SK-N-SH treated with all-trans-retinoic acid at 6 μM for 48 hours (cell line): ENCODE data around the gene C13orf42.

Experiments used
- ATAC-seq: fragments of 200-7000 bp; cut with Tn5 transposase; 3 replicates; pipeline ENCODE4 v1.9.1; 2020; ENCODE audit warnings: mild to moderate bottlenecking, moderate library complexity
- BACH2 ChIP-seq: fragments of 250-450 bp; sonication (Bioruptor Pico); IDR thresholded peaks from 2 replicates; pipeline ENCODE4 v1.9.0; 2021; ENCODE audit warnings: mild to moderate bottlenecking, borderline replicate concordance
- CREB5 ChIP-seq: fragments of 250-450 bp; sonication (Bioruptor Pico); IDR thresholded peaks from 2 replicates; pipeline ENCODE4 v1.5.1; 2020; ENCODE audit warnings: low read depth, mild to moderate bottlenecking, moderate library complexity
- CSRNP3 ChIP-seq: fragments of 250-450 bp; sonication (Bioruptor Pico); IDR thresholded peaks from 2 replicates; pipeline ENCODE4 v1.5.1; 2021; ENCODE audit warnings: mild to moderate bottlenecking, moderate library complexity
- ESRRG ChIP-seq: fragments of 250-450 bp; sonication (Bioruptor Pico); IDR thresholded peaks from 2 replicates; pipeline ENCODE4 v1.6.1; 2021; ENCODE audit warnings: mild to moderate bottlenecking
- GLIS3 ChIP-seq: fragments of 250-450 bp; sonication (Bioruptor Pico); IDR thresholded peaks from 2 replicates; pipeline ENCODE4 v1.5.0; 2020; ENCODE audit warnings: mild to moderate bottlenecking, moderate library complexity
- ISL1 ChIP-seq: fragments of 250-450 bp; sonication (Bioruptor Pico); IDR thresholded peaks from 2 replicates; pipeline ENCODE4 v2.1.2; 2022; ENCODE audit warnings: mild to moderate bottlenecking, moderate library complexity
- PATZ1 ChIP-seq: fragments of 250-450 bp; sonication (Bioruptor Pico); IDR thresholded peaks from 2 replicates; pipeline ENCODE4 v1.8.0; 2020; ENCODE audit warnings: mild to moderate bottlenecking, moderate library complexity, borderline replicate concordance
- POU6F1 ChIP-seq: fragments of 250-450 bp; sonication (Bioruptor Pico); IDR thresholded peaks from 2 replicates; pipeline ENCODE4 v1.8.0; 2021; ENCODE audit warnings: low read depth, mild to moderate bottlenecking, moderate library complexity, borderline replicate concordance
- PPARA ChIP-seq: fragments of 250-450 bp; sonication (Bioruptor Pico); IDR thresholded peaks from 2 replicates; pipeline ENCODE4 v1.5.0; 2020; ENCODE audit warnings: mild to moderate bottlenecking, borderline replicate concordance
- SNAI2 ChIP-seq: fragments of 250-450 bp; sonication (Bioruptor Pico); IDR thresholded peaks from 2 replicates; pipeline ENCODE4 v1.5.0; 2020; ENCODE audit warnings: mild to moderate bottlenecking, moderate library complexity
- TCF4 ChIP-seq: fragments of 250-450 bp; sonication (Bioruptor Pico); IDR thresholded peaks from 2 replicates; pipeline ENCODE4 v1.8.0; 2021; ENCODE audit warnings: mild to moderate bottlenecking, moderate library complexity, borderline replicate concordance
- TOX ChIP-seq: fragments of 250-450 bp; sonication (Bioruptor Pico); IDR thresholded peaks from 2 replicates; pipeline ENCODE4 v1.8.0; 2021; ENCODE audit warnings: mild to moderate bottlenecking, moderate library complexity, borderline replicate concordance
- ZC3H10 ChIP-seq: fragments of 250-450 bp; sonication (Bioruptor Pico); IDR thresholded peaks from 2 replicates; pipeline ENCODE4 v1.5.1; 2021; ENCODE audit warnings: mild to moderate bottlenecking, moderate library complexity
- ZFP3 ChIP-seq: fragments of 250-450 bp; sonication (Bioruptor Pico); IDR thresholded peaks from 2 replicates; pipeline ENCODE4 v1.5.0; 2020; ENCODE audit warnings: mild to moderate bottlenecking, moderate library complexity
- ZFP30 ChIP-seq: fragments of 450-650 bp; formaldehyde crosslinking; IDR thresholded peaks from 2 replicates; pipeline ENCODE4 v1.5.0; 2022; ENCODE audit warnings: mild to moderate bottlenecking, moderate library complexity
- ZNF565 ChIP-seq: fragments of 450-650 bp; formaldehyde crosslinking; conservative IDR thresholded peaks from 2 replicates; pipeline ENCODE4 v1.5.0; 2020; ENCODE audit warnings: low read depth, mild to moderate bottlenecking, moderate library complexity
- ZNF70 ChIP-seq: fragments of 450-650 bp; formaldehyde crosslinking; IDR thresholded peaks from 2 replicates; pipeline ENCODE4 v1.5.0; 2020; ENCODE audit warnings: mild to moderate bottlenecking, moderate library complexity
- ZNF8 ChIP-seq: fragments of 450-650 bp; formaldehyde crosslinking; IDR thresholded peaks from 2 replicates; pipeline ENCODE4 v1.5.0; 2020; ENCODE audit warnings: mild to moderate bottlenecking, moderate library complexity

Gene C13orf42

GRCh38 chr13:51065372-51066090 lies 45.5 kb downstream of the C13orf42 start (continued):
- TF ChIP-seq CREB5 (CRISPR knock-in tag) (no peak), BACH2 (CRISPR knock-in tag) (no peak)

GRCh38 chr13:51064753-51065152 lies 46.3 kb downstream of the C13orf42 start:
- TF ChIP-seq ZC3H10 (CRISPR knock-in tag) (no peak), TOX (CRISPR knock-in tag) (no peak), ZNF70 (CRISPR knock-in tag) (no peak), TCF4 (CRISPR knock-in tag) (no peak), ZFP3 (CRISPR knock-in tag) (no peak), POU6F1 (CRISPR knock-in tag) (no peak), SNAI2 (CRISPR knock-in tag) (no peak), CSRNP3 (CRISPR knock-in tag) (no peak), ZNF565 (CRISPR knock-in tag) (no peak), ESRRG (no peak), ZNF8 (no peak), PPARA (CRISPR knock-in tag) (no peak)
- no peak for ATAC-seq

- no peak for TF ChIP-seq POU6F1 (CRISPR knock-in tag)
- no peak for TF ChIP-seq ZNF565 (CRISPR knock-in tag)
- TF ChIP-seq ZFP30 (CRISPR knock-in tag) = no peak
- no peak for ATAC-seq
Measured at GRCh38 chr13:51063909-51064308, 47.2 kb downstream of the C13orf42 start.

- no peak; the same call in 2 of the 3 replicates for ATAC-seq
- TF ChIP-seq TCF4 (CRISPR knock-in tag) (0 out of 2 replicates have a peak, but pooled peaks have one; percentile 12), ISL1 (CRISPR knock-in tag) (no peak)
Measured at GRCh38 chr13:51058461-51059167, 52.5 kb downstream of the C13orf42 start.

GRCh38 chr13:51057906-51058305 lies 53.2 kb downstream of the C13orf42 start:
- no peak for TF ChIP-seq BACH2 (CRISPR knock-in tag)
- peak; percentile 64; the same call in 1 of the 2 replicates for TF ChIP-seq TCF4 (CRISPR knock-in tag)

GRCh38 chr13:51057001-51057400 lies 54.1 kb downstream of the C13orf42 start:
- ATAC-seq = no peak
- no peak for TF ChIP-seq POU6F1 (CRISPR knock-in tag)
- TF ChIP-seq GLIS3 = no peak
- no peak for TF ChIP-seq PATZ1
- TF ChIP-seq TCF4 (CRISPR knock-in tag) = no peak
- no peak for TF ChIP-seq ZFP30 (CRISPR knock-in tag)
- no peak for TF ChIP-seq ESRRG
- TF ChIP-seq, all 23 proteins: peak for 0

More at GRCh38 chr13:51057906-51058305, 53.2 kb downstream of the C13orf42 start:
- ATAC-seq = no peak; the same call in 1 of the 3 replicates
